GM19324 (cell line): ENCODE data around the gene CYP2W1.
"Not testable (repeated sequence)": the region's sequence is repeated elsewhere in the genome, so short reads cannot be mapped to it uniquely, and the experiment has no call there.

Experiments used
- ATAC-seq: cut with Tn5 transposase; IDR thresholded peaks from one replicate; pipeline ENCODE4 v1.9.1; 2021; ENCODE audit warnings: mild to moderate bottlenecking, moderate library complexity; ENCODE audit not compliant: unreplicated experiment, low FRiP score

Gene CYP2W1

GRCh38 chr7:949021-949934, 33.7 kb upstream of the CYP2W1 start:
- ATAC-seq, result no peak

DNA sequence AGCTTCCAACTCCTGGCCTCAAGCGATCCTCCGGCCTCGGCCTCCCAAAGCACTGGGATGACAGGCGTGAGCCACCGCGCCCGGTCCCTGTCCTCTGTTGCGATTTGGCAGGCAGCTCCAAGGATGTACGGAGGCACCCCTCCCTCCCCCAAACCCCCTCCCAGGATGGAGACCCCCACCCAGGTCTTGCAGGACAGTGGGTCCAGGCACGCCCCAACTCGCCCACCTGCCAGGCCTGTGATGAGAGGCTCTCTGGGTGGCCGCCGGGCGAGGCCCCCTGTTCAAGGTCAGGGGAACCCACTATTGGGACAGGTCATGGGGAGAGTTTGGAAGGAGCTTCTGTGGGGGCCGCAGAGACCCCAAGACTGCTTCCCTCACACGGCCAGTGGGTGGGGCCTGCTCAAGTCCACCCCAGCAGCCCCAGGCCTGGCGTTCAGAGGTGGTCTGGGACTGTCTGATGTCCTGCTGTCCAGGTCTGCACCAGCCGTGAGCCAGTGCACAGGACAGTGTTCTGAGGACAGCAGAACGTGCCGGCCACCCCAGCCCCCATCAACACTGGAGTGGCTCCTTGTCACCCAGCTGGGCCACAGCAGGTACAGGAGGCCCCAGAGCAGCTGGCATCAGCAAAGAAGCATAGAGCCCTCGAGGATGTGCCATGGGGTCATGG, 31.0 kb upstream of the CYP2W1 start:
- no peak for ATAC-seq

GRCh38 chr7:952548-953441, 30.2 kb upstream of the CYP2W1 start:
- no peak for ATAC-seq

DNA sequence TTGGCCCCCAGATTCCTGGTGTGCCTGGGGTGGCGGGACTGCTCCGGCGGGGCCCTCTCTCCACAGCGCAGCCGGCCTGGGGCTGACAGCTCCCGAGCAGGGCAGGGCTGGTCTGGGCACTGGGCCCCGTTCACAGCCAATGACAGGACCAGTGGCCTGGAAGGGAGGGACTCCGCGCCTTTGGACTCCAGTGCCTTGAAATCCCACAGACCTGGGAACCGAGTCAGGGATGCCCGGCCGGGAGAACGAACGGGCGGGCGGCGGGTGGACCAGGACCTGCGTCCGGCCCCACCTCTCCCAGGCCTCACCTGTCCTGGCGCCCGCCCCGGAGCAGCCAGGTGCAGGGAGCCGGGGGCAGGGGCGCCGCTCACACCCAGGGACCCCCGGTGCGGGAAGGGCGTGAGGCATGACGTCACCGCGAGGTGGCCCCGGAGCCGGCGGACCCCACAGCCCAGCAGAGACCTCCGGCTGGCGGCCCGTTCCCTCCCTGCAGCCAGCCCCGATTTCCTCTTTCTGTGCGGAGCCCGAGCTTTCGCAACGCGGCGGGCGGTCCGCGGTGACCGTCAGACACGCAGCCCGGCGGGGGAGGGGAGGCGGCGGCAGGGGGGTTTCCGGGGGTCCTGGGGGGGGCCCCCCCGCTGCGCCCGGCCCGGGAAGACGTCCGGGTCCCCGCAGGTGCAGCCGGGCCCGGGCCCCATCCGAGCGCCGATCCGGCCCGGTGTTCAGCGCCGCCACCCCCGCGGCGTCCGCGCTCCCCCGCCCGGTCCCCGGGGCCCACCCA, 29.2 kb upstream of the CYP2W1 start:
- peak; percentile 32 for ATAC-seq

DNA sequence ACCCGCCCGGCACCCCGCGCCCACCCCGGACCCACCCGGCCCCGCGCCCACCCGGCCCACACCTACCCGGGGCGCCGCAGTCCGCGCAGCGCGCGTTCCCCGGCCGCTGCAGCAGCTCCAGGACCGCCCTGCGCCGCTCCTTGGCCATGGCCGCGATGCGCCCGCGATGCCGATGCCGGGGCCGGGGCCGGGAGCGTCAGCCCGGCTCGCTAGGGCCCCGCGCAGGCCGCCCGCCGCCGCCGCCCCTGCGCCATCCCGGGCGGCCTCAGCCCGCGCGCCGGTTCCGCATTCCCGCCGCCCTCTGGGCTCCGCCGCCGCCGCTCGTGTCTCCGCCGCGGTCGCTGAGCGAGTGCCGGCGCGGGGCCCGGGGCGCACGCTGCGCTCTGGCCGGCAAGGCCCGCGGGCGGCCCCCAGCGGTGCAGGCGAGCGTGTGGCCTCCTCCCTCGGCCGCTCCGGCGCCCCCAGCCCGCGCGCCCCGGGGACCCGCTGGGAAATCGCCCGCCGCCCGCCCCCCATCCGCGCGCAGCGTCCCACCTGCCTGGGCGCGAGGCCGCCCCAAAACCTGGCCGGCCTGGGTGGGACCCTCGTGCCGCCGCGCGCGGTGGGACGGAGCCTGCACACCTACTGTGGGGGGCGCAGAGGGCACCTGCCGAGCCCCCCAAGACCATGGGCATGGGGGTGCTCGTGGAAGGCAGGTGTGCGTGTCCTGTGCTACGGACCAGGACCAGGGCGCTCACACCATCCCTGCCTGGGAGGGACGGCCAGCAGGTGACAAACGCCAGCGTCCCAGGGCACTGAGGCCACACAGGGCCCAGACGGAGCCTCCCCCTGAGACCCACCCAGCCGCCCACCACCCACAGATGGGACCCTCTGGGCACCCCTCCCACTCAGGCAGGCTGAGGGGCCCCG, 28.4 kb upstream of the CYP2W1 start, which contains the start of gene ADAP1:
Gene ADAP1 (minus strand): TSS at position 351 of the 909 bp plus-strand sequence. CDS start 203 bp downstream, at position 148.
- ATAC-seq, result peak; percentile 57

- ATAC-seq, result no peak
Measured at GRCh38 chr7:956031-956430, 26.9 kb upstream of the CYP2W1 start.

DNA sequence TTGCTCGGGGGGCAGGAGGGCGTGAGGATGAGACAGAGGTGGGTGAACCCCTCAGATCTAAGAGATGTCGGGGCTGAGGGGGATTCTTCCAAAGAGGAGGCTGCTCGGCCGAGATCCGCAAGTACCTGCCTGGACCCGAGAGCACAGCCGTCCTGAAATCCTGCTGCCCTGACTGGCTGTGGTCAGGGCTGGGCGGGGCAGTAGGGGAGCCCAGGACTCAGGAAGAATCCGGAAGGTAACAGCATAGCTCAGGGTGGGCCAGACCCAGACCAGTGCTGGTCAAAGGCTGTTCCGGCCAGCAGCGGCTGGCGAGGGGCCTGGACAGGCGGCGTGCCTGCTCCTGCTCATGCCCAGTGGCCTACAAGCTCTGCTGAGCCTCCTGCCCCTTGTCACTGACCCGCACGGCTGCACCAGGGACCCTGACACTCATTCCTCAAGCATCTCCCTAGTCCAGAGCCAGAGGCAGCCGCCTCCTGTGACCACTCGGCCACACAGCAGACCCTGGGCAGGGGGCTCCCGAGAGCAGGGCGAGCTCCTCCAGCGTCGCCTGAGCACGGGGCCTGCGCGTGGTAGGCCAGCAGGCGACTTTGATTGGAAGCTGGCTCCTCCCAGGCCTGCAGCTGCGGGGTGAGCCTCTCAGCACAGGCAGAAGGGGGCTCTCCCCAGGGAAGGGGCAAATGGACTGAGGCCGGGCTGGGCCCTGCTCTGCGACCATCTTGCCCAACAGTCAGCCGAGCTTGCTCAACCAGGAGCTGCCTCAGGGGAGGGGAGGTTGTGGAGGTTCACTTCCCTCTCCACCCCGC, 25.4 kb upstream of the CYP2W1 start:
- ATAC-seq, result no peak

- no peak for ATAC-seq
Measured at GRCh38 chr7:958221-959200, 24.5 kb upstream of the CYP2W1 start.

DNA sequence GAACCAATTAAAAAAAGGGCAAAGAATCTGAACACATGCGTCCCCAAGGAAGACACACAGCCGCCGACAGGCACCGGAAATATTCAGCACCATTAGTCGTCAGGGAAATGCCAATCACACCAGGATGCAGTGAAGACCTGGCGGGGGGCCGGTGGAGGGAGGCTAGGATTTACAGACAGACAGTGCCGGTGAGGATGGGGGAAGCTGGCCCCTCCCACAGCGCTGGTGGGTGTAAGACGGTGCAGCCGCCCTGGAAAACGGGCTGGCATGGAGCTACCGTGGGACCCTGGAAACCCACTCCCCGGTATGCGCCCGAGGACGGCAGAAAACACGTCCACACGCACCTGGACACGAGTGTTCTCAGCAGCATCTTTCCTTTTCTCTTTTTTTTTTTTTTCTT, 23.7 kb upstream of the CYP2W1 start:
- no peak for ATAC-seq

DNA sequence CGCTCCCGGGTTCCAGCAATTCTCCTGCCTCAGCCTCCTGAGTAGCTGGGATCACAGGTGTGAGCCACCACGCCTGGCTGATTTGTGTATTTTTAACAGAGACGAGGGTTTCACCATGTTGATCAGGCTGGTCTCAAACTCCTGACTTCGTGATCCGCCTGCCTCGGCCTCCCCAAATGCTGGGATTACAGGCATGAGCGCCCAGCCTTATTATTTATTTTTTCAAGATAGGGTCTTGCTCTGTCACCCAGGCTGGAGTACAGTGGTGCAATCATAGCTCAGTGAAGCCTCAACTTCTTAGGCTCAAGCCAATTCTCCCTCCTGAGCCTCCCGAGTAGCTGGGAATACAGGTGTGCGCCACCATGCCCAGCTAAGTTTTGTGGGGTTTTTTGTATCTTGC, 23.2 kb upstream of the CYP2W1 start:
- not testable (repeated sequence) for ATAC-seq

- ATAC-seq, result no peak
Measured at GRCh38 chr7:960269-960871, 22.6 kb upstream of the CYP2W1 start.

DNA sequence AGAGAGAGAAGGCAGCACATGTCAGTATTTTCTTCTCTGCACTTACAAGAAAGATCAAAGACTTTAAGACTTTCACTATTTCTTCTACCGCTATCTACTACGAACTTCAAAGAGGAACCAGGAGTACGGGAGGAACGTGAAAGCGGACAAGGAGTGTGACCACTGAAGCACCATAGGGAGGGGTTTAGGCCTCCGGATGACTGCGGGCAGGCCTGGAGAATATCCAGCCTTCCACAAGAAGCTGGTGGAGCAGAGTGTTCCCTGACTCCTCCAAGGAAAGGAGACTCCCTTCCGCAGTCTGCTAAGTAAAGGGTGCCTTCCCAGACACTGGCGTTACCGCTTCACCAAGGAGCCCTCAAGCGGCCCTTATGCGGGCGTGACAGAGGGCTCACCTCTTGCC, 22.0 kb upstream of the CYP2W1 start:
- not testable (repeated sequence) for ATAC-seq

- no peak for ATAC-seq
Measured at GRCh38 chr7:961546-962400, 21.2 kb upstream of the CYP2W1 start.

GRCh38 chr7:962401-963081, 20.4 kb upstream of the CYP2W1 start:
- ATAC-seq, result no peak
